CD14-positive monocyte (primary cell): ENCODE results near the gene RIPOR1. TPM values are rescaled to one million over a fixed set of nuclear protein-coding genes. Genes with fewer than 3 reads are reported as not detected.

ENCODE experiments used
- DNase-seq, 3 donors: peaks; one replicate each; pipeline ENCODE4 v3.0.0-alpha.2; 2011 to 2022
- H2AFZ ChIP-seq: 2 replicates; pipeline ENCODE4 v1.6.0; 2012; ENCODE audit warnings: mild to moderate bottlenecking, low read depth, low read length, inconsistent platforms; ENCODE audit not compliant: insufficient read depth, poor library complexity, severe bottlenecking
- H3K27ac ChIP-seq, 2 donors: 1 replicate in 1 of 2; 2 replicates in 1 of 2; pipeline ENCODE4 v1.5.1; 2012 to 2013; ENCODE audit warnings: low read length in 2 of 2, control low read depth in 1 of 2, inconsistent platforms in 1 of 2, low read depth in 1 of 2, mild to moderate bottlenecking in 1 of 2
- H3K27me3 ChIP-seq, 2 donors: one replicate each; pipeline versions ENCODE4 v1.6.0 to v1.6.1; 2011 to 2013; ENCODE audit warnings: low read length in 2 of 2; ENCODE audit not compliant: control insufficient read depth in 2 of 2, insufficient read depth in 2 of 2
- H3K36me3 ChIP-seq, 2 donors: replicated peaks in 1 of 2; 1 replicate in 1 of 2; 2 replicates in 1 of 2; pipeline versions ENCODE4 v1.5.1 to v1.6.1; 2012 to 2013; ENCODE audit warnings: low read length in 2 of 2, control low read depth in 1 of 2, inconsistent platforms in 1 of 2, mild to moderate bottlenecking in 1 of 2; ENCODE audit not compliant: insufficient read depth in 2 of 2, control insufficient read depth in 1 of 2
- H3K4me1 ChIP-seq, 2 donors: 1 replicate in 1 of 2; 2 replicates in 1 of 2; pipeline versions ENCODE4 v1.5.1 to v1.6.1; 2012 to 2013; ENCODE audit warnings: low read length in 2 of 2, control low read depth in 1 of 2, inconsistent platforms in 1 of 2, mild to moderate bottlenecking in 1 of 2, moderate library complexity in 1 of 2; ENCODE audit not compliant: insufficient read depth in 2 of 2, control insufficient read depth in 1 of 2
- H3K4me2 ChIP-seq: replicated peaks from 2 replicates; pipeline ENCODE3; 2012; ENCODE audit warnings: low read length, moderate library complexity, mild to moderate bottlenecking; ENCODE audit not compliant: poor library complexity, severe bottlenecking; ENCODE audit errors: extremely low read depth
- H3K4me3 ChIP-seq, 3 experiments: fragments of 200-600 bp in 1 of 3; sonication (generic) in 1 of 3; replicated peaks in 1 of 3; 1 replicate in 2 of 3; 2 replicates in 1 of 3; pipeline ENCODE4 v1.5.1; 2011 to 2013; ENCODE audit warnings: low read length in 3 of 3, mild to moderate bottlenecking in 3 of 3, control low read depth in 2 of 3, low read depth in 2 of 3, inconsistent platforms in 1 of 3, moderate library complexity in 1 of 3
- H3K79me2 ChIP-seq: 2 replicates; pipeline ENCODE4 v1.6.0; 2012; ENCODE audit warnings: mild to moderate bottlenecking, control low read depth, inconsistent platforms, low read length, moderate library complexity; ENCODE audit not compliant: insufficient read depth
- H3K9ac ChIP-seq: 2 replicates; pipeline ENCODE4 v1.6.0; 2017; ENCODE audit warnings: low read length, mild to moderate bottlenecking; ENCODE audit not compliant: insufficient read depth, poor library complexity, severe bottlenecking
- H3K9me3 ChIP-seq, 2 donors: replicated peaks in 1 of 2; 1 replicate in 1 of 2; 2 replicates in 1 of 2; pipeline versions ENCODE4 v1.5.1 to v1.6.1; 2012 to 2013; ENCODE audit warnings: low read length in 2 of 2, control low read depth in 1 of 2; ENCODE audit not compliant: control insufficient read depth in 1 of 2, insufficient read depth in 1 of 2
- H4K20me1 ChIP-seq: 2 replicates; pipeline ENCODE4 v1.6.0; 2012; ENCODE audit warnings: mild to moderate bottlenecking, low read length, control low read depth, moderate library complexity; ENCODE audit not compliant: insufficient read depth
- H3K27ac Mint-ChIP-seq, 7 donors: one replicate each; pipeline ENCODE4 v1.8.0; 2020; ENCODE audit warnings: mild to moderate bottlenecking in 7 of 7, mixed read lengths in 7 of 7, moderate library complexity in 6 of 7, inconsistent platforms in 2 of 7
- H3K27me3 Mint-ChIP-seq, 3 donors: one replicate each; pipeline ENCODE4 v1.8.0; 2021 to 2022; ENCODE audit warnings: low read depth in 3 of 3, mild to moderate bottlenecking in 3 of 3, mixed read lengths in 3 of 3, moderate library complexity in 3 of 3, inconsistent platforms in 1 of 3
- H3K36me3 Mint-ChIP-seq, 2 donors: one replicate each; pipeline ENCODE4 v1.8.0; 2020; ENCODE audit warnings: mixed read lengths in 2 of 2, inconsistent platforms in 1 of 2, mild to moderate bottlenecking in 1 of 2
- H3K4me1 Mint-ChIP-seq: one replicate; pipeline ENCODE4 v1.8.0; 2020; ENCODE audit warnings: mild to moderate bottlenecking, mixed read lengths
- H3K4me3 Mint-ChIP-seq, 2 donors: one replicate each; pipeline ENCODE4 v1.8.0; 2020; ENCODE audit warnings: mild to moderate bottlenecking in 2 of 2, mixed read lengths in 2 of 2, moderate library complexity in 1 of 2
- H3K9me3 Mint-ChIP-seq, 7 donors: one replicate each; pipeline ENCODE4 v1.8.0; 2020 to 2022; ENCODE audit warnings: mixed read lengths in 7 of 7, mild to moderate bottlenecking in 6 of 7, moderate library complexity in 6 of 7, inconsistent platforms in 2 of 7
- WGBS: methylation state at CpG from one replicate; pipeline ENCODE4 v1.1.5; 2013; ENCODE audit warnings: missing lambda C conversion rate; ENCODE audit not compliant: insufficient coverage; 5-methylcytosine and 5-hydroxymethylcytosine counted together
- intact Hi-C, 2 donors: fragments of 100-400 bp; cut with micrococcal nuclease; formaldehyde crosslinking; loops; one replicate each; pipeline versions ENCODE4 v1.15.0 to v1.15.1; 2023
- polyA plus RNA-seq, 3 donors: library from polyadenylated mRNA; depleted of rRNA in 1 of 3; unstranded in 2 of 3; stranded (reverse) in 1 of 3; fragments of 300-500 nt in 2 of 3; fragments of >200 nt in 1 of 3; fragmentation: Illumina TruSeq in 2 of 3; gene quantifications; 1 replicate in 2 of 3; 2 replicates in 1 of 3; pipeline ENCODE4 v1.2.3, GENCODE V29; 2012 to 2021
- TF ChIP-seq, protein P1 (sequence below): fragments of 200-600 bp; IDR thresholded peaks from one replicate; pipeline ENCODE4 v1.8.0; 2022; ENCODE audit warnings: antibody characterized with exemption, mild to moderate bottlenecking

Gene RIPOR1
- polyA plus RNA-seq, 3 donors, result 8.6 to 115 (median 17.5) TPM

DNA sequence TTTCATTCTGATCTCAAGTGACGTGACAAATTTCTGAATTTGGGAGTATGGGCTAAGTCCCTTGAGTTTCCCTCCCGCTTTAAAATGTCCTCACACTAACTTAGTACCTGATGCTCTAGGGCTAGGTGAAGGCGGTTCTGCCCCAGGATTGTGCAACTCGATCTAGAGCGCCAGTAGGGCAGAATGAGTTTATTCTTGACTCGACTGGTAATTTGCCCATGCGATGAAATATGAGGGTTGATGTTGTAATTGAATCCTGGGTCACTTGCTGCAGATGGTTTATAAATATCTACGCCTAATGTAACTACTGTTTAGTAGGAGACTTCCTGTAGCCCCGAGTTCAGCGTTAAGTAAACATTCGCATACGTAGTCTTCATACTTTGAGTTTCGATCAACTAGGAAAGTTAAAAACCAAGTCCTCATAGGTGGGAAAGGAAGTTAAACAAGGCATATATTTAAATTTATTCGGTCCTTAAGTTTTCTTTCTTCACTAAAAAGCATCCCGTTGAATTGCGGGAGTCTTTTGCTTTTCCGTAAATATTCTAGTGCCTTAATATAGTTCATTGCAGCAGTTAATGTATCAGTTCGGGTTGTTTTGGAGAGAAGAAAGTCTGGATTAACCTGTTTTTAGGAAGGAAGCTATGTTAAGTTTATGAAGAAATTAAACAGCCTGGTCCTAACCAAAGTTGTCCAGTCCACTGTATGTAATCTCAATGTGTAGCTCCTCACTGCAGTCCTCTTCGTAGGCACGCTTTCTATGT lies 35.3 kb downstream of the RIPOR1 start:
- Histone ChIP-seq H3K36me3 (no peaks in the 10 kb centered on the region), H3K27me3 (no peaks in the 10 kb centered on the region), H3K9me3 (no peaks in the 10 kb centered on the region), H3K4me3 (peak overlapping the region; percentile 58 to 92 (median 89)), H3K4me1 (peaks cover 29 to 37% of the 10 kb centered on the region in 2 donors), H2AFZ (peak overlapping the region; percentile 92), H3K9ac (peak overlapping the region; percentile 94), H3K27ac (peak overlapping the region; percentile 88 to 92), H3K4me2 (peak overlapping the region; percentile 99), H3K79me2 (peaks cover 81% of the 10 kb centered on the region), H4K20me1 (peaks cover 47% of the 10 kb centered on the region)
- Mint-ChIP-seq H3K27ac (peak overlapping the region; percentile 83 to 95 (median 93)), H3K4me1 (peaks cover 38% of the 10 kb centered on the region), H3K27me3 (peaks cover 0 to 2% (median 0%) of the 10 kb centered on the region in 3 donors), H3K36me3 (peaks cover 2 to 3% of the 10 kb centered on the region in 2 donors), H3K4me3 (peak overlapping the region; percentile 87 to 91), H3K9me3 (no peaks in the 10 kb centered on the region)
- TF ChIP-seq, protein P1, sequence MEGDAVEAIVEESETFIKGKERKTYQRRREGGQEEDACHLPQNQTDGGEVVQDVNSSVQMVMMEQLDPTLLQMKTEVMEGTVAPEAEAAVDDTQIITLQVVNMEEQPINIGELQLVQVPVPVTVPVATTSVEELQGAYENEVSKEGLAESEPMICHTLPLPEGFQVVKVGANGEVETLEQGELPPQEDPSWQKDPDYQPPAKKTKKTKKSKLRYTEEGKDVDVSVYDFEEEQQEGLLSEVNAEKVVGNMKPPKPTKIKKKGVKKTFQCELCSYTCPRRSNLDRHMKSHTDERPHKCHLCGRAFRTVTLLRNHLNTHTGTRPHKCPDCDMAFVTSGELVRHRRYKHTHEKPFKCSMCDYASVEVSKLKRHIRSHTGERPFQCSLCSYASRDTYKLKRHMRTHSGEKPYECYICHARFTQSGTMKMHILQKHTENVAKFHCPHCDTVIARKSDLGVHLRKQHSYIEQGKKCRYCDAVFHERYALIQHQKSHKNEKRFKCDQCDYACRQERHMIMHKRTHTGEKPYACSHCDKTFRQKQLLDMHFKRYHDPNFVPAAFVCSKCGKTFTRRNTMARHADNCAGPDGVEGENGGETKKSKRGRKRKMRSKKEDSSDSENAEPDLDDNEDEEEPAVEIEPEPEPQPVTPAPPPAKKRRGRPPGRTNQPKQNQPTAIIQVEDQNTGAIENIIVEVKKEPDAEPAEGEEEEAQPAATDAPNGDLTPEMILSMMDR, result no peak
- intact Hi-C loops, result loop anchor here (2.0 to 10.0 kb wide), 8 partner anchors 17 to 328 kb away; partner anchors contain the start of genes ACD (in 1 of the 2), C16orf86 (in 1 of the 2), ENKD1 (in 1 of the 2) and FHOD1 (in 1 of the 2)
- DNase-seq, result peak; percentile 43 to 64 (median 62)
- WGBS, result 0% methylated on average over 4 of the region's 20 CpGs

DNA sequence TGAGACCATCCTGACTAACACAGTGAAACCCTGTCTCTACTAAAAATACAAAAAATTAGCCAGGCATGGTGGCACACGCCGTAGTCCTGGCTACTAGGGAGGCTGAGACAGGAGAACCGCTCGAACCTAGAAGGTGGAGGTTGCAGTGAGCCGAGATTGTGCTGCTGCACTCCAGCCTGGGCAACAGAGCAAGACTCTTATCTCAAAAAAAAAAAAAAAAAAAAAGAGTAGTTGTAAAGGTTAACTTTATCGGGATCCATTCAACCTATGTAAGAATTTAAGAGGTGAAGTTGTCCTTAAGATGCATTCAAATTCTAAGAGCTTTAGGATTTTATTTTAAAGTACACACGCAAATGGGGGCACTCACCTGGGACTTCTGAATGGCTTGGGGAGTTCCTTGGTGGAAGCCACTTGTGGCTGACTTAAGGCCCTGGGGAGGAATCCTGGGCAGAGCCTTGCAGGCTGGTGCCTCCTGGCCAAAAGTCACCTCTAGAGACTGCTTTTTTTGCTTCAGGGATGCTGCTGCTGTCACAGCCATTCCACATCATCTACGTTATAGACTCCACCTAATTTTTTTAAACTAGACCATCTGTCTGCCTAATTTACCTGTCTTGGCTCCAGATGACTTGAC lies 37.0 kb downstream of the RIPOR1 start:
- no peak overlapping the region for H3K9ac ChIP-seq
- H3K4me3 ChIP-seq, result no peak overlapping the region
- DNase-seq, result no peak
- TF ChIP-seq, protein P1, result no peak
- H2AFZ ChIP-seq, result no peak overlapping the region
- peaks cover 33% of the 10 kb centered on the region for H3K4me1 Mint-ChIP-seq
- H3K27me3 Mint-ChIP-seq, result peaks cover 0 to 2% (median 0%) of the 10 kb centered on the region in 3 donors
- no peaks in the 10 kb centered on the region for H3K9me3 Mint-ChIP-seq
- H3K4me2 ChIP-seq, result no peak overlapping the region
- H3K36me3 ChIP-seq, result peaks cover 0 to under 1% of the 10 kb centered on the region in 2 donors
- H3K79me2 ChIP-seq, result peaks cover 82% of the 10 kb centered on the region
- peaks cover 64% of the 10 kb centered on the region for H4K20me1 ChIP-seq
- H3K4me3 Mint-ChIP-seq, result no peak overlapping the region
- intact Hi-C loops, result loop anchor here in 1 of 2 donors (10.0 kb wide), 1 partner anchor 321 kb away; the partner anchor contains the start of genes FHOD1 and SLC9A5
- H3K4me1 ChIP-seq, result peaks cover 24 to 32% of the 10 kb centered on the region in 2 donors
- no peaks in the 10 kb centered on the region for H3K9me3 ChIP-seq
- H3K27ac Mint-ChIP-seq, result peak overlapping the region in 4 of 7 donors; percentile 8 to 85 (median 56)
- no peaks in the 10 kb centered on the region for H3K27me3 ChIP-seq
- H3K27ac ChIP-seq, result peak overlapping the region in 1 of 2 donors; percentile 45
- WGBS, result 100% methylated on average over 1 of the region's 8 CpGs
- H3K36me3 Mint-ChIP-seq, result peaks cover 3 to 8% of the 10 kb centered on the region in 2 donors
